GM13976 (cell line): ENCODE data around the gene ATG10.
"Not testable (repeated sequence)": the region's sequence is repeated elsewhere in the genome, so short reads cannot be mapped to it uniquely, and the experiment has no call there.

Source experiments
- DNase-seq: peaks from one replicate; pipeline ENCODE4 v3.0.0; 2012; ENCODE audit warnings: low spot score
- in situ Hi-C: fragments of 300-500 bp; cut with MboI; formaldehyde crosslinking; loops from one replicate; pipeline ENCODE4 v1.12.0; 2022; ENCODE audit warnings: low sequenced_read_pairs, mixed read lengths, inconsistent platforms; ENCODE audit not compliant: unreplicated experiment
- TF ChIP-seq, protein P1 (sequence below): IDR thresholded peaks from 2 replicates; pipeline ENCODE4 v1.5.1; 2012; ENCODE audit warnings: borderline replicate concordance, mild to moderate bottlenecking; ENCODE audit not compliant: insufficient read depth; ENCODE audit errors: extremely low read depth, missing control alignments, control extremely low read depth

ATG10 gene

DNA sequence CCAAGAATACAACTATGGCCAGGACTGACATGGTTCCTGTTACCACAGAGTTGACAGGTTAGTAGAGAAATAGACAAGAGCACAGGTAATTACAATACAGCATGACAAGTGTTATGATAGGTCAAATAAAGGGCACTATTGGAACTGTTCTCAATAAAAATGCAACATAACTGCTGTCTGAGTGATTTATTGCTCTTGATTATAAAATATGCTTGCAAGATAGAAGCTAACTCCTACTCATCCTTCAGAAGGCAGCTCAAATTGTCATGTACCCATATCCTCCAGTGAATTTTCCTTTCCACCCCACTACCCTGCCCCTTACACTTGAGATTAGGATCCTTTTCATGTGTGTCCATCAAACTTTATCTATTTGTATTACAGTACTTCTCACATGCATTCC lies 35.1 kb upstream of the ATG10 start:
- no peak for DNase-seq
- in situ Hi-C loops = no loop called here
- TF ChIP-seq, protein P1, sequence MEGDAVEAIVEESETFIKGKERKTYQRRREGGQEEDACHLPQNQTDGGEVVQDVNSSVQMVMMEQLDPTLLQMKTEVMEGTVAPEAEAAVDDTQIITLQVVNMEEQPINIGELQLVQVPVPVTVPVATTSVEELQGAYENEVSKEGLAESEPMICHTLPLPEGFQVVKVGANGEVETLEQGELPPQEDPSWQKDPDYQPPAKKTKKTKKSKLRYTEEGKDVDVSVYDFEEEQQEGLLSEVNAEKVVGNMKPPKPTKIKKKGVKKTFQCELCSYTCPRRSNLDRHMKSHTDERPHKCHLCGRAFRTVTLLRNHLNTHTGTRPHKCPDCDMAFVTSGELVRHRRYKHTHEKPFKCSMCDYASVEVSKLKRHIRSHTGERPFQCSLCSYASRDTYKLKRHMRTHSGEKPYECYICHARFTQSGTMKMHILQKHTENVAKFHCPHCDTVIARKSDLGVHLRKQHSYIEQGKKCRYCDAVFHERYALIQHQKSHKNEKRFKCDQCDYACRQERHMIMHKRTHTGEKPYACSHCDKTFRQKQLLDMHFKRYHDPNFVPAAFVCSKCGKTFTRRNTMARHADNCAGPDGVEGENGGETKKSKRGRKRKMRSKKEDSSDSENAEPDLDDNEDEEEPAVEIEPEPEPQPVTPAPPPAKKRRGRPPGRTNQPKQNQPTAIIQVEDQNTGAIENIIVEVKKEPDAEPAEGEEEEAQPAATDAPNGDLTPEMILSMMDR = no peak

DNA sequence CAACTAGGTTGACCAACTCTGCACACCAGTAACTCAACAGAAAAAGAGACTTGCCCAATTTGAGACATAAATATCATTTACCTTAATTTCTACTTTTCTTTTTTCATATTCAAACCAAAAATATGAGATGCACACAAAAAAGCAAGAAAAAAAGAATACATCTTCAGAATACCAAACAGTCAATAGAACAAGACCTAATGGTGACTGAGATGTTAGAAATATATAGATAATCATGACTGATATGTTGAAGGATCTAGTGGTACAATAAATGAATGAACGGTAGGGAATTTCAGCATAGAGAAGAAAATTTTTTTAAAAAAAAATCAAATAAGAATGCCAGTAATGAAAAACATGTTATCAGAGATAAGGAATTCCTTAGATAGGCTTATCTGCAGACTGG lies 29.1 kb upstream of the ATG10 start:
- no peak for DNase-seq
- TF ChIP-seq, protein P1 = no peak
- in situ Hi-C loops = no loop called here

DNA sequence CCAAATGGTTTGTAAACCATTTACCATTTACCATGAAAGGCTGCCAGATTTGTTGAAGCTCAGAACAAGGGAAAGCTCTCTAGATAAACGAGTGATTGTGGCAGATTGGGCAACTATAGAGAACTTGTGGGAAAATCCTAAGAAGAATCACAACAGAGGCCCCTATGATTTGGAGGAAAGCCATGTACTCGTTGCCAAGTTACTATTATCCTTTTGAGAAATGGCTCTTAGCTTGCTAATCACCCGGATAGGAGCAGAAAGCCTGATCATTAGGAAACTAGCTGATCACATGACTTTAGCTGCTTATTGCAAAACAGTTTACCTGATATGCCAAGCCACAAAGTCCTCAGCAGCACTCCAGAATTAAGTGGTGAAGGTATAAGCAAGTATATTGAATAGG lies 23.5 kb upstream of the ATG10 start:
- DNase-seq = no peak
- in situ Hi-C loops = no loop called here
- TF ChIP-seq, protein P1 = no peak

DNA sequence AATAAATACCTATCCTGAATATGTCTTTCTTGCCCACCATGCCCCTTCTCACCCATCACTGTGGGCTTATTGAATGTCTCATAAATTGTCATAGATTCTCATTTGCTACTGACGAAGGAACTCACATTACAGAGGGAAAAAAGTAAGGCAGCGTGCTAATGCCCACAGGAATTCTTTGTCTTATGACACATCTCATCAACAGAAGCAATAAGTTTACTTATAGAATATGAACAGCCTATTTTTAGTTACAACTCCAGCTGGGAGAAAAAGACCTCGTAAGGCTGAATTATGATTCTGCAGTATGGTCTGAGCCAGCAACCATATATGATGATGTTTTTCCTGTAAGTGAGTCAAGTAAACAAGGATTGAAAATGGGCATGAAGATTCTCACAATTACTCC lies 22.4 kb upstream of the ATG10 start:
- in situ Hi-C loops = no loop called here
- no peak for DNase-seq
- TF ChIP-seq, protein P1 = no peak

DNA sequence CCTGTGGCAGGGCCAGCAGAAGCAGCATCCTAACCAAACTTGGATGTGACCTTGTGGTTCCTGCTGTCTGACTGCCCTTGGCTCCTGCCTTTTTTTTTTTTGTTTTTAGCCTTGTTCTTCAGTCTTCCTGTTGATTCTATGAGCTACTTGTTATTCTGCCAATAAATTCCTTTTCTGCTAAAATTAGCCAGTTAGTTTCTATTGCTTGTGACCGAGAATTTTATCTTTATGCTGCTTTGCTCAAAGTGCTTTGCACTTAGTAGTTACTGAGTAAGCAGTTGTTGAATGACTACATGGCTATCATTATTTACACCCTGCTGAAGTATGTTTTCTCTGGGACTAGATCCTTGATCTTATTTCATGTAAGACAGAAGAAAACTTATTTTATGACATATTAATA lies 20.8 kb upstream of the ATG10 start:
- DNase-seq = no peak
- in situ Hi-C loops = no loop called here
- TF ChIP-seq, protein P1 = no peak

DNA sequence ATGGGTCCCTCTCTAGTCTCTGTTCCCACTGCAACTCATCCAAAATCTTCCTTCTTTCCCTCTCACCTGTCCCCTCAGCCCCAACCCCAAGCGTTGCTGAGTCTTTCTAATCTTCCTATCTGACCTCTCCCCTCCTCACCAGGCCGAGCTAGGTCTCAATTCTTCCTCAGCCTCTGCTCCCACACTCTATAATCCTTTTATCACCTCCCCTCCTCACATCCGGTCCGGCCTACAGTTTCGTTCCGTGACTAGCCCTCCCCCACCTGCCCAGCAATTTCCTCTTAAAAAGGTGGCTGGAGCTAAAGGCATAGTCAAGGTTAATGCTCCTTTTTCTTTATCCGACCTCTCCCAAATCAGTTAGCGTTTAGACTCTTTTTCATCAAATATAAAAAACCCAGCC lies 17.0 kb upstream of the ATG10 start:
- in situ Hi-C loops, DNase-seq: not testable (repeated sequence)

DNA sequence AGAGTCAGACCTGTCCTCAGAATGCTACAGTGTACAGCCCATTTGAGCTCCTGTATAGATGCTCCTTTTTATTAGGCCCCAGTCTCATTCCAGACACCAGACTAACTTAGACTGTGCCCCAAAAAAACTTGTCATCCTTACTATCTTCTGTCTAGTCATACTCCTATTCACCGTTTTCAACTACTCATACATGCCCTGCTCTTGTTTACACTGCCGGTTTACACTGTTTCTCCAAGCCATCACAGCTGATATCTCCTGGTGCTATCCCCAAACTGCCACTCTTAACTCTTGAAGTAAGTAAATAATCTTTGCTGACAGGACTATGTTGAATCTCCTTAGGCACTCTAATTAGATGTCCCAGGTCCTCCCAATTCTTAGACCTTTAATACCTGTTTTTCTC lies 13.7 kb upstream of the ATG10 start:
- in situ Hi-C loops, DNase-seq: not testable (repeated sequence)

DNA sequence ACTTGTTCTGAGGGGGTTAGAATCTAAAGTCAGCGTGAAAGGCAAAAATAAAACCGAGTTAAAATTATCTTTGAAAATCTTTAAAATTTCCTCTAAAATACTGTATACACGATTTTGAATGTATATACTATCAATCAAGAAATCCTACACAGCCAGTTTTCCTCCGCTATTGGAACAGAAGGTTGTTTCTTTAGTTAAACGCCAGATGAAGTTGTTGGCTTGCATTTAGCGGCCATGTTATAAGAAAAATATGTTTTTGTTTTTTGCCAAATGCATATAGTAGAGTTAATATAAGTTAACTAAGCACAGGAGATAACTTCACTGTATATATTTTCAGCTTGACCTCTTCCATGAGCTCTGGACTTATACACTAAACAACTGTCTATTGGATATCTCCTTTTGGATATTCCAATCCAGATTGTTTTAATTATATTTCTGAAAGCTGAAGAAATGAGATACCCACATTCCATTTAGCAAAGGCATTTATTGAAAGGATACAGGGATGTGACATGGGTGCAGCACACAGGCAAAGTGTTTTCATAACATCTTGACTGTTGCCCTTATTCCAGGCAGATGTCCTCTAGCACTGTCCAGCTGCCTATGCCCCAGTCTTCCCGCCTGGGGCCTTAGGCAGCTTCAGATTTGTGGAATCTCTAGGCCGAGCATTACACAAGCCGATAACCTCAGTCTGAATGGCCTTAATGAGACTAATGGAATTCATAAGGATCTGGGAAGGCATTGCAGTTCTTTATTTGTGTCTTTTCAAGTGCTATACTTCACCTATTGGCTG lies 10.0 kb upstream of the ATG10 start:
- in situ Hi-C loops = no loop called here
- TF ChIP-seq, protein P1 = no peak
- DNase-seq = no peak
